H9 (cell line): Measurements from ENCODE around the gene PACSIN3. TPM values are rescaled to one million over a fixed set of nuclear protein-coding genes. Genes with fewer than 3 reads are reported as not detected.
A peak's percentile ranks its signal among the peaks of the same experiment; 100 is the strongest.
"Not testable (repeated sequence)": the region's sequence is repeated elsewhere in the genome, so short reads cannot be mapped to it uniquely, and the experiment has no call there.

Experiments used
- DNase-seq: peaks from one replicate; pipeline ENCODE4 v3.0.0-alpha.2; 2017
- H2AFZ ChIP-seq: one replicate; pipeline ENCODE4 v1.6.1; 2013; ENCODE audit warnings: mild to moderate bottlenecking, low read length, control low read depth, moderate library complexity
- H2AK5ac ChIP-seq: 2 replicates; pipeline ENCODE4 v1.6.1; 2013; ENCODE audit warnings: low read length, control low read depth, mixed read lengths; ENCODE audit not compliant: insufficient read length
- H2BK120ac ChIP-seq: one replicate; pipeline ENCODE4 v1.6.1; 2013; ENCODE audit warnings: low read depth, mild to moderate bottlenecking, low read length, control low read depth, inconsistent platforms; ENCODE audit not compliant: poor library complexity, severe bottlenecking
- H2BK12ac ChIP-seq: 2 replicates; pipeline ENCODE4 v1.6.1; 2013; ENCODE audit warnings: low read length, control low read depth, mixed read lengths, low read depth; ENCODE audit not compliant: insufficient read length
- H2BK15ac ChIP-seq: 2 replicates; pipeline ENCODE4 v1.6.1; 2013; ENCODE audit warnings: low read depth, low read length, control low read depth
- H2BK20ac ChIP-seq: one replicate; pipeline ENCODE4 v1.6.1; 2013; ENCODE audit warnings: low read depth, mild to moderate bottlenecking, low read length, control low read depth, inconsistent platforms; ENCODE audit not compliant: poor library complexity, severe bottlenecking
- H2BK5ac ChIP-seq: 2 replicates; pipeline ENCODE4 v1.6.1; 2013; ENCODE audit warnings: low read length, control low read depth, mixed read lengths; ENCODE audit not compliant: insufficient read length
- H3K14ac ChIP-seq: 2 replicates; pipeline ENCODE4 v1.6.1; 2013; ENCODE audit warnings: low read length, control low read depth; ENCODE audit not compliant: insufficient read depth
- H3K18ac ChIP-seq: 2 replicates; pipeline ENCODE4 v1.6.1; 2013; ENCODE audit warnings: low read depth, mild to moderate bottlenecking, mixed read lengths, low read length, control low read depth; ENCODE audit not compliant: insufficient read length
- H3K23ac ChIP-seq: 2 replicates; pipeline ENCODE4 v1.6.1; 2013; ENCODE audit warnings: low read length, control low read depth, mixed read lengths, low read depth; ENCODE audit not compliant: insufficient read length
- H3K23me2 ChIP-seq: 2 replicates; pipeline ENCODE4 v1.6.1; 2013; ENCODE audit warnings: low read depth, mild to moderate bottlenecking, mixed read lengths, low read length, control low read depth; ENCODE audit not compliant: insufficient read length, poor library complexity, severe bottlenecking
- H3K27ac ChIP-seq: 2 replicates; pipeline ENCODE4 v1.5.1; 2013; ENCODE audit warnings: low read length, control low read depth, mixed read lengths, low read depth; ENCODE audit not compliant: insufficient read length
- H3K27me3 ChIP-seq: 2 replicates; pipeline ENCODE4 v1.6.1; 2013; ENCODE audit warnings: low read length, control low read depth, inconsistent platforms; ENCODE audit not compliant: insufficient read depth
- H3K4ac ChIP-seq: 2 replicates; pipeline ENCODE4 v1.6.1; 2013; ENCODE audit warnings: low read depth, mild to moderate bottlenecking, control low read depth, inconsistent platforms, low read length, moderate library complexity
- H3K4me1 ChIP-seq: 2 replicates; pipeline ENCODE4 v1.6.1; 2013; ENCODE audit warnings: low read length, control low read depth, inconsistent platforms; ENCODE audit not compliant: insufficient read depth
- H3K4me2 ChIP-seq: 2 replicates; pipeline ENCODE4 v1.6.1; 2013; ENCODE audit warnings: low read length, control low read depth, mixed read lengths; ENCODE audit not compliant: insufficient read length, insufficient read depth
- H3K56ac ChIP-seq: 2 replicates; pipeline ENCODE4 v1.6.1; 2013; ENCODE audit warnings: low read depth, mild to moderate bottlenecking, mixed read lengths, low read length, control low read depth; ENCODE audit not compliant: insufficient read length
- H3K79me1 ChIP-seq: 2 replicates; pipeline ENCODE4 v1.6.1; 2013; ENCODE audit warnings: low read depth, mild to moderate bottlenecking, moderate library complexity, low read length, control low read depth, inconsistent platforms; ENCODE audit not compliant: insufficient read depth, poor library complexity, severe bottlenecking
- H3K79me2 ChIP-seq: 2 replicates; pipeline ENCODE4 v1.6.1; 2013; ENCODE audit warnings: low read length, control low read depth, inconsistent platforms; ENCODE audit not compliant: insufficient read depth
- H3K9ac ChIP-seq: 2 replicates; pipeline ENCODE4 v1.6.1; 2013; ENCODE audit warnings: low read length, control low read depth, mixed read lengths; ENCODE audit not compliant: insufficient read length; ENCODE audit errors: extremely low read depth
- H3K9me3 ChIP-seq: one replicate; pipeline ENCODE4 v1.6.1; 2013; ENCODE audit warnings: low read depth, low read length, inconsistent platforms; ENCODE audit not compliant: control insufficient read depth
- H3T11ph ChIP-seq: one replicate; pipeline ENCODE4 v1.6.1; 2013; ENCODE audit warnings: mild to moderate bottlenecking, low read length, control low read depth, inconsistent platforms
- H4K20me1 ChIP-seq: one replicate; pipeline ENCODE4 v1.6.1; 2013; ENCODE audit not compliant: control insufficient read depth, insufficient read length, insufficient read depth
- H4K5ac ChIP-seq: 2 replicates; pipeline ENCODE4 v1.6.1; 2013; ENCODE audit warnings: low read depth, mild to moderate bottlenecking, mixed read lengths, low read length, control low read depth; ENCODE audit not compliant: insufficient read length
- H4K8ac ChIP-seq: replicated peaks from 2 replicates; pipeline ENCODE4 v1.6.1; 2013; ENCODE audit warnings: low read length, control low read depth, mixed read lengths, low read depth; ENCODE audit not compliant: insufficient read length
- H4K91ac ChIP-seq: 2 replicates; pipeline ENCODE4 v1.6.1; 2013; ENCODE audit warnings: low read depth, mild to moderate bottlenecking, moderate library complexity, mixed read lengths, low read length, control low read depth; ENCODE audit not compliant: insufficient read length
- H3K27ac Mint-ChIP-seq, 3 experiments: 2 replicates in 2 of 3; 3 replicates in 1 of 3; pipeline ENCODE4 v1.8.0; 2020 to 2021; ENCODE audit warnings: mixed read lengths in 3 of 3, mild to moderate bottlenecking in 1 of 3, moderate library complexity in 1 of 3
- H3K27me3 Mint-ChIP-seq: 2 replicates; pipeline ENCODE4 v1.8.0; 2021; ENCODE audit warnings: low read depth, mild to moderate bottlenecking, moderate library complexity, mixed read lengths
- H3K36me3 Mint-ChIP-seq, 3 experiments: 2 replicates in 2 of 3; 3 replicates in 1 of 3; pipeline ENCODE4 v1.8.0; 2020 to 2021; ENCODE audit warnings: low read depth in 3 of 3, mixed read lengths in 3 of 3; ENCODE audit not compliant: insufficient read depth in 1 of 3
- H3K4me1 Mint-ChIP-seq, 2 experiments: 2 replicates each; pipeline ENCODE4 v1.8.0; 2020; ENCODE audit warnings: mixed read lengths in 2 of 2
- H3K4me3 Mint-ChIP-seq, 2 experiments: 2 replicates in 1 of 2; 3 replicates in 1 of 2; pipeline ENCODE4 v1.8.0; 2020 to 2021; ENCODE audit warnings: mild to moderate bottlenecking in 2 of 2, mixed read lengths in 2 of 2, moderate library complexity in 1 of 2
- H3K9me3 Mint-ChIP-seq, 2 experiments: 2 replicates in 1 of 2; 3 replicates in 1 of 2; pipeline ENCODE4 v1.8.0; 2020; ENCODE audit warnings: mild to moderate bottlenecking in 2 of 2, mixed read lengths in 2 of 2, moderate library complexity in 1 of 2
- CTCF ChIP-seq: fragments of 200-600 bp; sonication (generic); conservative IDR thresholded peaks from 3 replicates; pipeline ENCODE4 v1.8.0; 2021; ENCODE audit warnings: antibody characterized with exemption, mild to moderate bottlenecking
- WGBS: extraction: QIAGEN DNeasy Blood & Tissue Kit; methylation state at CpG from one replicate; pipeline ENCODE4 v1.1.7; 2013; ENCODE audit warnings: missing lambda C conversion rate, low lambda C conversion rate, mixed read lengths; ENCODE audit not compliant: insufficient read length; ENCODE audit errors: extremely low coverage; 5-methylcytosine and 5-hydroxymethylcytosine counted together
- total RNA-seq: library from RNA; stranded (reverse); gene quantifications from 2 replicates; pipeline ENCODE4 v1.2.1, GENCODE V29; 2021

Gene PACSIN3
- total RNA-seq, 1 experiment from 2014 or later, result 63.0 TPM

GRCh38 chr11:47192111-47192510 is 5.9 kb upstream of the PACSIN3 start:
- Mint-ChIP-seq H3K4me1 (peaks cover 12 to 26% of the 10 kb centered on the region in 2 experiments), H3K27ac (no peak overlapping the region)
- H2AK5ac ChIP-seq, result no peak overlapping the region

GRCh38 chr11:47191137-47191536 is 4.9 kb upstream of the PACSIN3 start:
- H4K8ac ChIP-seq, H3K14ac ChIP-seq, H2BK20ac ChIP-seq, H3T11ph ChIP-seq, H3K56ac ChIP-seq, H3K9ac ChIP-seq, H2BK12ac ChIP-seq, H3K36me3 Mint-ChIP-seq, H4K91ac ChIP-seq, H2BK5ac ChIP-seq, H2BK15ac ChIP-seq, H2AK5ac ChIP-seq, H3K4ac ChIP-seq, H2BK120ac ChIP-seq, H4K5ac ChIP-seq, H3K9me3 Mint-ChIP-seq, H3K18ac ChIP-seq, H3K27me3 ChIP-seq, H4K20me1 ChIP-seq, H3K79me1 ChIP-seq, H3K4me1 ChIP-seq, DNase-seq, H2AFZ ChIP-seq, H3K4me2 ChIP-seq, H3K27ac ChIP-seq, H3K23ac ChIP-seq, H3K79me2 ChIP-seq, H3K4me3 Mint-ChIP-seq, H3K9me3 ChIP-seq: not testable (repeated sequence)
- H3K23me2 ChIP-seq, result peaks cover 14% of the 10 kb centered on the region
- no CpG with 5 or more reads among the region's 10 CpGs for WGBS
- 0 out of 7 replicates have a peak overlapping the region, but pooled peaks of 1 of the 3 experiments have one; percentile 50 for H3K27ac Mint-ChIP-seq
- H3K4me1 Mint-ChIP-seq, result peaks cover 12 to 26% of the 10 kb centered on the region in 2 experiments
- H3K27me3 Mint-ChIP-seq, result peaks cover 28% of the 10 kb centered on the region

More at GRCh38 chr11:47192111-47192510, 5.9 kb upstream of the PACSIN3 start:
- H3K23me2 ChIP-seq, result peaks cover 7% of the 10 kb centered on the region
- H2BK120ac ChIP-seq, result no peak overlapping the region
- H3K9me3 Mint-ChIP-seq, result no peaks in the 10 kb centered on the region
- no peak for DNase-seq
- WGBS, result no CpG with 5 or more reads among the region's 4 CpGs
- no peaks in the 10 kb centered on the region for H3K79me1 ChIP-seq
- no peak overlapping the region for H3K18ac ChIP-seq
- H3K27me3 Mint-ChIP-seq, result peaks cover 28% of the 10 kb centered on the region
- no peak overlapping the region for H2BK12ac ChIP-seq
- H4K5ac ChIP-seq, result no peak overlapping the region
- H2AFZ ChIP-seq, result no peak overlapping the region
- H2BK5ac ChIP-seq, result no peak overlapping the region
- H3K79me2 ChIP-seq, result no peaks in the 10 kb centered on the region
- no peak overlapping the region for H3K27ac ChIP-seq
- H4K91ac ChIP-seq, result no peak overlapping the region
- no peak overlapping the region for H3K56ac ChIP-seq
- no peak for TF ChIP-seq CTCF
- H2BK20ac ChIP-seq, result no peak overlapping the region
- no peak overlapping the region for H3K14ac ChIP-seq
- H3K4me3 Mint-ChIP-seq, result no peak overlapping the region
- H3K4me1 ChIP-seq, result no peaks in the 10 kb centered on the region
- H3K23ac ChIP-seq, result no peak overlapping the region
- no peak overlapping the region for H4K8ac ChIP-seq
- H3K4me2 ChIP-seq, result no peak overlapping the region
- H3K9ac ChIP-seq, result no peak overlapping the region
- no peak overlapping the region for H3K4ac ChIP-seq
- H3T11ph ChIP-seq, result no peak overlapping the region
- no peaks in the 10 kb centered on the region for H3K36me3 Mint-ChIP-seq
- H2BK15ac ChIP-seq, result no peak overlapping the region
- no peaks in the 10 kb centered on the region for H4K20me1 ChIP-seq
- H3K27me3 ChIP-seq, result no peaks in the 10 kb centered on the region
- H3K9me3 ChIP-seq, result no peaks in the 10 kb centered on the region
